HFFc6 (cell line): ENCODE data around the gene OBP2B. TPM values are rescaled to one million over a fixed set of nuclear protein-coding genes. Genes with fewer than 3 reads are reported as not detected.
"Not testable (repeated sequence)": the region's sequence is repeated elsewhere in the genome, so short reads cannot be mapped to it uniquely, and the experiment has no call there.

Experiments used
- DNase-seq: peaks from one replicate; pipeline ENCODE4 v3.0.0-alpha.2; 2018
- H3K27ac Mint-ChIP-seq: 2 replicates; pipeline ENCODE4 v1.8.0; 2020; ENCODE audit warnings: mild to moderate bottlenecking, mixed read lengths
- H3K27me3 Mint-ChIP-seq: 2 replicates; pipeline ENCODE4 v1.8.0; 2021; ENCODE audit warnings: mild to moderate bottlenecking, moderate library complexity, mixed read lengths; ENCODE audit not compliant: insufficient read depth
- H3K36me3 Mint-ChIP-seq: 2 replicates; pipeline ENCODE4 v1.8.0; 2021; ENCODE audit warnings: low read depth, mixed read lengths
- H3K4me1 Mint-ChIP-seq: 2 replicates; pipeline ENCODE4 v1.8.0; 2020; ENCODE audit warnings: low read depth, mixed read lengths
- H3K4me3 Mint-ChIP-seq: 2 replicates; pipeline ENCODE4 v1.8.0; 2020; ENCODE audit warnings: mild to moderate bottlenecking, moderate library complexity, mixed read lengths
- H3K9me3 Mint-ChIP-seq: 2 replicates; pipeline ENCODE4 v1.8.0; 2020; ENCODE audit warnings: mild to moderate bottlenecking, mixed read lengths
- total RNA-seq, 6 experiments: library from RNA; stranded (reverse); fragmentation: NEBNext Ultra II Directional; extraction: Animal tissue kit (Norgen Biotek cat#: 25700); gene quantifications; 2 replicates in 1 of 6; 3 replicates in 5 of 6; pipeline ENCODE4 v1.2.3, GENCODE V29; 2021
- TF ChIP-seq, protein P1 (sequence below): fragments of 200-600 bp; sonication (generic); IDR thresholded peaks from 2 replicates; pipeline ENCODE4 v1.5.0; 2021; ENCODE audit warnings: antibody characterized with exemption, mild to moderate bottlenecking

OBP2B gene
- total RNA-seq, 6 experiments from 2014 or later, result not detected

DNA sequence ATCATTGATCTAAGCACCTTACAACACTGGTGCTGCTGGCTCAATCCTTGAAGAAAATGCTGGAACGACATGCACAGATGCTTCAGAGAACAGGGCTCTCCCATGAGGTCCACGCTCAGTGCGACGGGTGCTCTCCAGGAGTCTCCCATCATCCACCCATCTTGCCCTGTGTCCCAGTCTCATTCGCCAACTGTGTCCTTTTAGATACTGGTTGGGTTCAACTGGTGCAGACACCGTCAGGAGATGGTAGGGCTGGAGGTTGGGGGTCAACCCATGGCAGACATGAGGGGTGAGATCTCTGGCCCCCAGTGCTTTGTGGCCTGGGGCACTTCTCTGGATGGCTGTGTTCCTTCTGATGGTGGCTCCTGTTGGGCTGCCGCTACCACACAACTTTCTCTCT lies 1.6 kb upstream of the OBP2B start:
- Mint-ChIP-seq H3K9me3 (no peaks in the 10 kb centered on the region; the same call in 1 of the 2 replicates), H3K36me3 (no peaks in the 10 kb centered on the region), H3K27me3 (peaks cover 14% of the 10 kb centered on the region), H3K27ac (no peak overlapping the region), H3K4me1 (peaks cover 6% of the 10 kb centered on the region; the same call in 1 of the 2 replicates), H3K4me3 (no peak overlapping the region)
- TF ChIP-seq, protein P1, sequence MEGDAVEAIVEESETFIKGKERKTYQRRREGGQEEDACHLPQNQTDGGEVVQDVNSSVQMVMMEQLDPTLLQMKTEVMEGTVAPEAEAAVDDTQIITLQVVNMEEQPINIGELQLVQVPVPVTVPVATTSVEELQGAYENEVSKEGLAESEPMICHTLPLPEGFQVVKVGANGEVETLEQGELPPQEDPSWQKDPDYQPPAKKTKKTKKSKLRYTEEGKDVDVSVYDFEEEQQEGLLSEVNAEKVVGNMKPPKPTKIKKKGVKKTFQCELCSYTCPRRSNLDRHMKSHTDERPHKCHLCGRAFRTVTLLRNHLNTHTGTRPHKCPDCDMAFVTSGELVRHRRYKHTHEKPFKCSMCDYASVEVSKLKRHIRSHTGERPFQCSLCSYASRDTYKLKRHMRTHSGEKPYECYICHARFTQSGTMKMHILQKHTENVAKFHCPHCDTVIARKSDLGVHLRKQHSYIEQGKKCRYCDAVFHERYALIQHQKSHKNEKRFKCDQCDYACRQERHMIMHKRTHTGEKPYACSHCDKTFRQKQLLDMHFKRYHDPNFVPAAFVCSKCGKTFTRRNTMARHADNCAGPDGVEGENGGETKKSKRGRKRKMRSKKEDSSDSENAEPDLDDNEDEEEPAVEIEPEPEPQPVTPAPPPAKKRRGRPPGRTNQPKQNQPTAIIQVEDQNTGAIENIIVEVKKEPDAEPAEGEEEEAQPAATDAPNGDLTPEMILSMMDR, result no peak
- DNase-seq, result no peak

DNA sequence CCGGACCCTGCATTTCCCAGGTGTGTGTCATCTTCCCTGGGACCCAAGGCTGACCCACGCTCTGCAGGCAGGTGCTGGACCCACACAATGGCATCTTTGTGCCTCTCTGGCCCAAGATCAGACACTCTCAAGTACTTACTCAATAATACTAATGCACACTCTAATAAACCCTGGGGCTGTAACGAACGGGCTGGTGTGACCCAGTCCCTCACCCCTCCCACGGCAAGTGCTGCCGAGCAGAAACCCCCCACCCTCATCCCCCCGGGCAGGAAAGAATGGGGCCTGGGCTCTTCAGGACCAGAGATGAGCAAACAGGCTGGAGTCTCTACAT lies 1.1 kb upstream of the OBP2B start:
- H3K4me1 Mint-ChIP-seq, result peaks cover 6% of the 10 kb centered on the region; the same call in 1 of the 2 replicates
- TF ChIP-seq, protein P1, result no peak
- H3K27ac Mint-ChIP-seq, result no peak overlapping the region
- no peaks in the 10 kb centered on the region; the same call in 1 of the 2 replicates for H3K9me3 Mint-ChIP-seq
- DNase-seq, result no peak
- no peaks in the 10 kb centered on the region for H3K36me3 Mint-ChIP-seq
- peaks cover 14% of the 10 kb centered on the region for H3K27me3 Mint-ChIP-seq
- H3K4me3 Mint-ChIP-seq, result no peak overlapping the region

DNA sequence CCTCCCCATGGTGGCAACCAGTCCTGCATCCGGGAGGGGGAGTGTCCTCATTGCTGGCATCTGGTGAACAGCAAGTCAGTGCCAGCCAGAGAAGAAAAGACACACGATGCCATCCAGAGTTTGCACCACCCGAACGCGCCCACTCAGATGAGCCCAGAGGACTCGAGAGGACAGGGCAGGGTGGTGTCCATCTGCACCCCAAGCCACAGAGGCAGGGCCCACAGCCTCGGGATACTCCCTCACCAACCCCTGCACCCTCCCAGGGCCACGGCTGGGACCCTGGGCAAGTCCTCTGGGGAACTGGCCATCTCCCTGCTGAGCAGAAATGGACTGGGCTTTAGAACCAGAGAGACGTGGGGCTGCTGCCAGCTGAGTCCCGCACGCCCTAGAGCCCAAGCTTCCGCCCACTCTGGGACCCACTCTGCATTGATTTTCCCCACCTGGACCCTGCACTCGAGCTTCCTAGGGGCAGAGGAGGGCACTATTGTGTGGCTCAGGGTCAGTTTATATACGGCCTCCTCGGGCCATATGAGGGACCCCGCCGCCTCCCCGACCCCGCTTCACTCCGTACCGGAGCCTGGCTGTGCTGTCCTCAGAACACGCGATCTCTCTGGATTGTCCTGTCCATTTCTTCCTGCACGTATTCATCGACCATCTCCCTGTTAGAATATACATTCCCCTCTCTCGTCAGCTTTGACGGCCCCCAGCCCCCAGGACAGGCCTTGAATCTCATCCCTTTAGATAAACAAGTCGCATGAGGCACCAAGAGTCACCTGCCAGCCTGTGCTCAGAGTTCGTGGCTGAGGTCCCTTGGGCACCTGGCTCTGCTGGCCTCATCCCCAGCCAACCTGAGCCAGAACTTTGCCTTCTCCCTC lies 514 bp upstream of the OBP2B start:
- not testable (repeated sequence) for H3K4me3 Mint-ChIP-seq, H3K9me3 Mint-ChIP-seq, H3K4me1 Mint-ChIP-seq, H3K36me3 Mint-ChIP-seq, DNase-seq, H3K27ac Mint-ChIP-seq
- H3K27me3 Mint-ChIP-seq, result peaks cover 10% of the 10 kb centered on the region

DNA sequence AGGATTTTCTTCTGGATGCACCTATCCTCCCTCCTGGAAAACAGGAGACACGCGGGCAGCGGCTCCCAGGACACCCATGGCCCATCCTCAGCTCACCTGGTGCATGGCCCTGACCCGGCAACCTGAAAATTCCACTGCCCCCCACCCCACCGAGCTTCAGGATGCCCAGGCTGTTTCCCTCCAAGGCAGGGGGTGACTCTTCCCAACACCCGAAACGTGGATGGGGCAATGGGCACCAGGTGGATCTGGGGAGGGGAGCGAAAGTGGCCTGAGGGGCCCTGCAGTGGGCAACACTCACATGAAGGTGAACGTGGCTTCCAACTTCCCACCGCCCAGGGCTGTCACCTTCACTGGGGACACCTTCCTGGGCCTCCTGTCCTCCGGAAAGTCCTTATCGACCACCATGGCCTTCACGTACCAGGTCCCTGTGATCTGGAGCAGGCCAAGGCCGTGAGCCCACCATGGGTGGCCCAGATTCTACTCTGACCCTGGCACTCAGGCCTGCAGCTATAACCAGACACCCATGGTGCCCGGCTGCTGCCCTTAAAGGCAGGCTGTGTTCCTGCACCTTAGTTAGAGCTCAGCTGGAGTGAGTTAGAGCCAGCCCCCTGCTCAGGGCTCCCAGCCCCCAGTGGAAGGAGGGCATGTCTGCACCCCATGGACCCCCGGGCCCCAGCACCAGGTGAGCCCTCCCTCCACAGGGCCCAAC lies 725 bp downstream of the OBP2B start:
- not testable (repeated sequence) for H3K36me3 Mint-ChIP-seq, H3K9me3 Mint-ChIP-seq, H3K4me1 Mint-ChIP-seq, H3K4me3 Mint-ChIP-seq, DNase-seq, H3K27ac Mint-ChIP-seq
- peaks cover 22% of the 10 kb centered on the region for H3K27me3 Mint-ChIP-seq

DNA sequence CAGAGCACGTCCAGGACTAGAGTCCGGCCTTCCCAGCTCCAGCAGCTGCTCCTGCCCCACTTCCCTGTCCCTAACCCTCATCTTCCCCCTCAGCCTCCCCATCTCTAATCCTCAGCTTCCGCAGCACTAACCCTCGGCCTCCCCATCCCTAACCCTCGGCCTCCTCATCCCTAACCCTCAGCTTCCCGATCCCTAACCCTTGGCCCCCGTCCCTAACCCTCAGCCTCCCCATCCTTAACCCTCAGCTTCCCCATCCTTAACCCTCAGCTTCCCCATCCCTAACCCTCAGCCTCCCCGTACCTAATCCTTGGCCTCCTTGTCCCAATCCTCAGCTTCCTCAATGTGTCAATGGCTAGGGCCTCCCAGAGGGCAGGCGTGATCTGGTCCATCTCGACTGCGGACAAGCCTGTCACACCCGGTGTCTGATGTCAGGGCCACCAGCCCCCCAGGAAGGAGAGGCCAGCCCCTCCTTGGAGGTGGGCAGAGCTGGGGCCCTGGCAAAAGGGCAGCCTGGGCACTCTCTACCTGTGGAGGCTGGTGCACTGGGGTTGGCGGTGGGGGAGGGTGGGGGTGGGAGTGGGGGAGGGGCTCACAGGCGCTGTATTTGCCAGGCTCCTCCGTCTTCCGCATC lies 1.4 kb downstream of the OBP2B start:
- DNase-seq, result no peak
- Mint-ChIP-seq H3K4me1 (no peaks in the 10 kb centered on the region), H3K27ac (no peak overlapping the region), H3K36me3 (no peaks in the 10 kb centered on the region), H3K4me3 (no peak overlapping the region), H3K27me3 (peaks cover 22% of the 10 kb centered on the region), H3K9me3 (no peaks in the 10 kb centered on the region)
- TF ChIP-seq, protein P1, result no peak

DNA sequence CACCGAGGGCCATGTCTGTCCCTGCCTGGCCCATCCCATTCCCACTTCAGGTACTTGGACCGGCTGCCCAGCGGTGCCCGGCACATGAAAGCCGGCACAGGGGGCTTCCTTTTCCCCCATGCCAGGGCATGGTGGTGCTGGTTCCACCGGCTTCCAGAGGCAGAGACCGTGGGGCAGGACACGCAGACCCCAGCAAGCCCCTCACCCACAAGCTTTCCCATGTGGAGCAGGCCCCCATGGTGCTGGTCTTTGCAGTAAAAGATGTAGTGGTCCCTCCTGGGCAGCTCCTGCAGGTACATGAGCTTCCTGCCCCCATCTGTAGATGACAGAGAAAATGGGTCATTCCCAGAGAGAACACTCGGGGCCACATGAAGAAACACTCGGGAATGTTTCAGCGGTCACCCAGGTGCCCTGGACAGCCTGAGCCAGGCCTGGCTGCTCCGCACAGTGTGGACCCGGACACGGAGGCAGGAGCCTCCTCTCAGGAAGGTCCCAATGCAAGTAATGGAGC lies 2.0 kb downstream of the OBP2B start:
- H3K9me3 Mint-ChIP-seq, result no peaks in the 10 kb centered on the region
- no peaks in the 10 kb centered on the region for H3K36me3 Mint-ChIP-seq
- H3K4me1 Mint-ChIP-seq, result no peaks in the 10 kb centered on the region
- no peak overlapping the region for H3K4me3 Mint-ChIP-seq
- TF ChIP-seq, protein P1, result no peak
- DNase-seq, result no peak
- peaks cover 24% of the 10 kb centered on the region for H3K27me3 Mint-ChIP-seq
- H3K27ac Mint-ChIP-seq, result no peak overlapping the region
